ENCODE measurements around the gene CCDC160.

The CCDC160 gene

GRCh38 chrX:134246282-134246681 is 9.3 kb downstream of the CCDC160 start:
- CTCF ChIA-PET: interaction anchor here (0.6 to 1.0 kb wide), 4 partner anchors 9 to 620 kb away, joined by 3 to 4 read pairs (median 4); no protein-coding TSS in a partner anchor
- POLR2A ChIA-PET: interaction anchor here (0.7 kb wide), 1 partner anchor 14 kb away, joined by 3 read pairs; no protein-coding TSS in a partner anchor
- DNase-seq (ENCODE audit: extremely low spot score): no peak
- TF ChIP-seq LEF1 (IDR thresholded peaks at IDR 0.05; ENCODE audit: borderline replicate concordance): no peak

GRCh38 chrX:134247492-134247891 is 10.5 kb downstream of the CCDC160 start:
- TF ChIP-seq HDGF (IDR thresholded peaks at IDR 0.05; ENCODE audit: borderline replicate concordance) (no peak), TARDBP (IDR thresholded peaks at IDR 0.05) (no peak), ZNF384 (IDR thresholded peaks at IDR 0.05) (no peak), FOXK2 (IDR thresholded peaks at IDR 0.05) (no peak), PKNOX1 (IDR thresholded peaks at IDR 0.05) (no peak), SUZ12 (IDR thresholded peaks at IDR 0.05) (no peak), CTBP1 (IDR thresholded peaks at IDR 0.05; ENCODE audit: borderline replicate concordance) (no peak), ELF4 (IDR thresholded peaks at IDR 0.05) (no peak), SP1 (IDR thresholded peaks at IDR 0.05) (no peak), FOXA1 (IDR thresholded peaks at IDR 0.05) (no peak), LEF1 (IDR thresholded peaks at IDR 0.05; ENCODE audit: borderline replicate concordance) (no peak), FOXM1 (IDR thresholded peaks at IDR 0.05; ENCODE audit: borderline replicate concordance) (no peak)
- ChIA-PET POLR2A (no interaction called here), CTCF (interaction anchor here (0.7 kb wide), 1 partner anchor 150 kb away, joined by 3 read pairs; no protein-coding TSS in a partner anchor)
- no peak for DNase-seq (ENCODE audit: extremely low spot score)

- TF ChIP-seq CTBP1 (IDR thresholded peaks at IDR 0.05; ENCODE audit: borderline replicate concordance) (no peak), ARNT (IDR thresholded peaks at IDR 0.05) (no peak), TARDBP (IDR thresholded peaks at IDR 0.05) (no peak), FOXA1 (IDR thresholded peaks at IDR 0.05) (no peak), PKNOX1 (IDR thresholded peaks at IDR 0.05) (no peak), FOXK2 (IDR thresholded peaks at IDR 0.05) (no peak), FOXM1 (IDR thresholded peaks at IDR 0.05; ENCODE audit: borderline replicate concordance) (no peak), LEF1 (IDR thresholded peaks at IDR 0.05; ENCODE audit: borderline replicate concordance) (no peak), HDGF (IDR thresholded peaks at IDR 0.05; ENCODE audit: borderline replicate concordance) (no peak), ZNF384 (IDR thresholded peaks at IDR 0.05) (no peak), L3MBTL2 (conservative IDR thresholded peaks at IDR 0.05) (no peak), ELF4 (IDR thresholded peaks at IDR 0.05) (no peak), SP1 (IDR thresholded peaks at IDR 0.05) (no peak), BHLHE40 (IDR thresholded peaks at IDR 0.05; ENCODE audit: borderline replicate concordance) (no peak), NFRKB (IDR thresholded peaks at IDR 0.05) (no peak), SUZ12 (IDR thresholded peaks at IDR 0.05) (no peak)
- no peak for DNase-seq (ENCODE audit: extremely low spot score)
- ChIA-PET POLR2A (no interaction called here), CTCF (no interaction called here)
Measured at GRCh38 chrX:134249241-134249640, 12.3 kb downstream of the CCDC160 start.

- no peak for DNase-seq (ENCODE audit: extremely low spot score)
- ChIA-PET POLR2A (no interaction called here), CTCF (no interaction called here)
- TF ChIP-seq LEF1 (IDR thresholded peaks at IDR 0.05; ENCODE audit: borderline replicate concordance) (no peak), ZNF384 (IDR thresholded peaks at IDR 0.05) (no peak), TARDBP (IDR thresholded peaks at IDR 0.05) (no peak), SP1 (IDR thresholded peaks at IDR 0.05) (no peak), PKNOX1 (IDR thresholded peaks at IDR 0.05) (no peak), NFRKB (IDR thresholded peaks at IDR 0.05) (no peak), BHLHE40 (IDR thresholded peaks at IDR 0.05; ENCODE audit: borderline replicate concordance) (no peak), CTBP1 (IDR thresholded peaks at IDR 0.05; ENCODE audit: borderline replicate concordance) (no peak), HDGF (IDR thresholded peaks at IDR 0.05; ENCODE audit: borderline replicate concordance) (no peak), FOXA1 (IDR thresholded peaks at IDR 0.05) (no peak), FOXM1 (IDR thresholded peaks at IDR 0.05; ENCODE audit: borderline replicate concordance) (no peak), ARNT (IDR thresholded peaks at IDR 0.05) (no peak)
Measured at GRCh38 chrX:134251241-134251640, 14.3 kb downstream of the CCDC160 start.

GRCh38 chrX:134254511-134254910 is 17.5 kb downstream of the CCDC160 start:
- TF ChIP-seq ZNF384 (IDR thresholded peaks at IDR 0.05) (no peak), PKNOX1 (IDR thresholded peaks at IDR 0.05) (no peak), L3MBTL2 (conservative IDR thresholded peaks at IDR 0.05) (no peak), ELF4 (IDR thresholded peaks at IDR 0.05) (no peak), FOXM1 (IDR thresholded peaks at IDR 0.05; ENCODE audit: borderline replicate concordance) (no peak), BHLHE40 (IDR thresholded peaks at IDR 0.05; ENCODE audit: borderline replicate concordance) (no peak), HDGF (IDR thresholded peaks at IDR 0.05; ENCODE audit: borderline replicate concordance) (no peak)
- POLR2A ChIA-PET: no interaction called here
- DNase-seq (ENCODE audit: extremely low spot score): no peak
- CTCF ChIA-PET: interaction anchor here (0.5 to 1.3 kb wide), 6 partner anchors 14 to 951 kb away, joined by 3 read pairs; no protein-coding TSS in a partner anchor

GRCh38 chrX:134255555-134255954 is 18.6 kb downstream of the CCDC160 start:
- POLR2A ChIA-PET: no interaction called here
- no peak for TF ChIP-seq TARDBP (IDR thresholded peaks at IDR 0.05)
- TF ChIP-seq ARNT (IDR thresholded peaks at IDR 0.05): no peak
- TF ChIP-seq L3MBTL2 (conservative IDR thresholded peaks at IDR 0.05): no peak
- no peak for TF ChIP-seq LEF1 (IDR thresholded peaks at IDR 0.05; ENCODE audit: borderline replicate concordance)
- TF ChIP-seq PKNOX1 (IDR thresholded peaks at IDR 0.05): no peak
- no peak for TF ChIP-seq BHLHE40 (IDR thresholded peaks at IDR 0.05; ENCODE audit: borderline replicate concordance)
- TF ChIP-seq SUZ12 (IDR thresholded peaks at IDR 0.05): no peak
- no peak for TF ChIP-seq CTBP1 (IDR thresholded peaks at IDR 0.05; ENCODE audit: borderline replicate concordance)
- no peak for TF ChIP-seq SP1 (IDR thresholded peaks at IDR 0.05)
- TF ChIP-seq ELF4 (IDR thresholded peaks at IDR 0.05): no peak
- no peak for TF ChIP-seq HDGF (IDR thresholded peaks at IDR 0.05; ENCODE audit: borderline replicate concordance)
- no peak for TF ChIP-seq FOXM1 (IDR thresholded peaks at IDR 0.05; ENCODE audit: borderline replicate concordance)
- no peak for TF ChIP-seq FOXK2 (IDR thresholded peaks at IDR 0.05)
- no peak for TF ChIP-seq NFRKB (IDR thresholded peaks at IDR 0.05)
- no peak for TF ChIP-seq FOXA1 (IDR thresholded peaks at IDR 0.05)
- no peak for TF ChIP-seq ZNF384 (IDR thresholded peaks at IDR 0.05)
- no peak for DNase-seq (ENCODE audit: extremely low spot score)
- CTCF ChIA-PET: interaction anchor here (0.6 to 1.3 kb wide), 2 partner anchors 9 to 127 kb away, joined by 4 to 5 read pairs; no protein-coding TSS in a partner anchor
